Muscle of leg (tissue), 11 donors: Measurements from ENCODE around the gene MISP. TPM values are rescaled to one million over a fixed set of nuclear protein-coding genes. Genes with fewer than 3 reads are reported as not detected.

Experiments
- DNase-seq: peaks from one replicate; pipeline ENCODE4 v3.0.0; 2013
- H3K27ac ChIP-seq: one replicate; pipeline ENCODE4 v1.5.1; 2013; ENCODE audit warnings: mild to moderate bottlenecking, low read length, control low read depth
- H3K27me3 ChIP-seq: one replicate; pipeline ENCODE4 v1.6.1; 2013; ENCODE audit warnings: low read length; ENCODE audit not compliant: control insufficient read depth, insufficient read depth
- H3K36me3 ChIP-seq: one replicate; pipeline ENCODE4 v1.6.1; 2013; ENCODE audit warnings: low read length; ENCODE audit not compliant: control insufficient read depth, insufficient read depth
- H3K4me1 ChIP-seq: one replicate; pipeline ENCODE4 v1.6.1; 2013; ENCODE audit warnings: low read length; ENCODE audit not compliant: control insufficient read depth, insufficient read depth
- H3K4me3 ChIP-seq: one replicate; pipeline ENCODE4 v1.5.1; 2013; ENCODE audit warnings: low read length, control low read depth
- H3K9me3 ChIP-seq: replicated peaks from 2 replicates; pipeline ENCODE4 v1.6.1; 2013; ENCODE audit warnings: low read depth, low read length; ENCODE audit not compliant: control insufficient read depth
- WGBS: methylation state at CpG from one replicate; pipeline ENCODE4 v1.1.5; 2013; ENCODE audit warnings: missing lambda C conversion rate; ENCODE audit not compliant: insufficient coverage; 5-methylcytosine and 5-hydroxymethylcytosine counted together
- polyA plus RNA-seq, 8 donors: library from polyadenylated mRNA; unstranded; fragments of 120-200 nt; gene quantifications; one replicate each; pipeline versions ENCODE4 v1.2.1 to v1.2.3, GENCODE V29; 2013; ENCODE audit warnings: inconsistent platforms in 1 of 8, low replicate concordance in 1 of 8; ENCODE audit not compliant: insufficient read length in 8 of 8, insufficient read depth in 1 of 8
- total RNA-seq: library from RNA; stranded (reverse); fragments of 120-200 nt; gene quantifications from one replicate; pipeline ENCODE4 v1.2.4, GENCODE V29; 2013

MISP gene
- total and polyA plus RNA-seq, 9 donors: 0.09 to 11.6 (median 0.16) TPM; not detected in 1

GRCh38 chr19:801861-802497, 51.1 kb downstream of the MISP start:
- peak; percentile 72 for DNase-seq
- Histone ChIP-seq H3K4me3 (peak overlapping the region; percentile 0), H3K27me3 (no peaks in the 10 kb centered on the region), H3K36me3 (peaks cover 69% of the 10 kb centered on the region), H3K4me1 (peaks cover 54% of the 10 kb centered on the region), H3K27ac (peak overlapping the region; percentile 82), H3K9me3 (no peaks in the 10 kb centered on the region)
- 18% methylated on average over 18 of the region's 23 CpGs for WGBS

- peak overlapping the region; percentile 82 for H3K27ac ChIP-seq
- peaks cover 54% of the 10 kb centered on the region for H3K4me1 ChIP-seq
- H3K27me3 ChIP-seq: no peaks in the 10 kb centered on the region
- DNase-seq: peak; percentile 81
- WGBS: 35% methylated on average over 21 of the region's 28 CpGs
- H3K4me3 ChIP-seq: peak overlapping the region; percentile 0
- H3K9me3 ChIP-seq: no peaks in the 10 kb centered on the region
- peaks cover 75% of the 10 kb centered on the region for H3K36me3 ChIP-seq
These were observed 51.7 kb downstream of the MISP start for GRCh38 chr19:802498-803098.

GRCh38 chr19:803099-803561, 52.2 kb downstream of the MISP start:
- no peak for DNase-seq
- H3K9me3 ChIP-seq: no peaks in the 10 kb centered on the region
- peaks cover 54% of the 10 kb centered on the region for H3K4me1 ChIP-seq
- WGBS: 64% methylated on average over 17 of the region's 17 CpGs
- H3K27ac ChIP-seq: peak overlapping the region; percentile 82
- peaks cover 80% of the 10 kb centered on the region for H3K36me3 ChIP-seq
- no peak overlapping the region for H3K4me3 ChIP-seq
- no peaks in the 10 kb centered on the region for H3K27me3 ChIP-seq

GRCh38 chr19:803686-804418, 52.9 kb downstream of the MISP start:
- H3K9me3 ChIP-seq: no peaks in the 10 kb centered on the region
- peaks cover 52% of the 10 kb centered on the region for H3K4me1 ChIP-seq
- peaks cover 82% of the 10 kb centered on the region for H3K36me3 ChIP-seq
- H3K27ac ChIP-seq: no peak overlapping the region
- peak; percentile 7 for DNase-seq
- H3K4me3 ChIP-seq: no peak overlapping the region
- no peaks in the 10 kb centered on the region for H3K27me3 ChIP-seq
- 71% methylated on average over 23 of the region's 31 CpGs for WGBS

- peaks cover 82% of the 10 kb centered on the region for H3K36me3 ChIP-seq
- no peak overlapping the region for H3K4me3 ChIP-seq
- H3K9me3 ChIP-seq: no peaks in the 10 kb centered on the region
- H3K27me3 ChIP-seq: no peaks in the 10 kb centered on the region
- H3K4me1 ChIP-seq: peaks cover 45% of the 10 kb centered on the region
- no peak overlapping the region for H3K27ac ChIP-seq
- 87% methylated on average over 52 of the region's 53 CpGs for WGBS
- no peak for DNase-seq
These were observed 53.7 kb downstream of the MISP start for GRCh38 chr19:804419-805165.

- no peak overlapping the region for H3K27ac ChIP-seq
- H3K27me3 ChIP-seq: no peaks in the 10 kb centered on the region
- H3K9me3 ChIP-seq: no peaks in the 10 kb centered on the region
- H3K4me3 ChIP-seq: no peak overlapping the region
- peaks cover 82% of the 10 kb centered on the region for H3K36me3 ChIP-seq
- no peak for DNase-seq
- H3K4me1 ChIP-seq: peaks cover 39% of the 10 kb centered on the region
- 88% methylated on average over 31 of the region's 33 CpGs for WGBS
These were observed 54.2 kb downstream of the MISP start for GRCh38 chr19:805166-805551.

GRCh38 chr19:805600-806550, 55.0 kb downstream of the MISP start:
- Histone ChIP-seq H3K4me1 (peaks cover 32% of the 10 kb centered on the region), H3K27ac (no peak overlapping the region), H3K4me3 (no peak overlapping the region), H3K9me3 (no peaks in the 10 kb centered on the region), H3K36me3 (peaks cover 82% of the 10 kb centered on the region), H3K27me3 (no peaks in the 10 kb centered on the region)
- no peak for DNase-seq
- 90% methylated on average over 86 of the region's 93 CpGs for WGBS

GRCh38 chr19:806815-807421, 56.0 kb downstream of the MISP start:
- WGBS: 67% methylated on average over 29 of the region's 34 CpGs
- Histone ChIP-seq H3K9me3 (no peaks in the 10 kb centered on the region), H3K27ac (no peak overlapping the region), H3K36me3 (peaks cover 84% of the 10 kb centered on the region), H3K4me3 (no peak overlapping the region), H3K27me3 (no peaks in the 10 kb centered on the region), H3K4me1 (peaks cover 21% of the 10 kb centered on the region)
- DNase-seq: no peak
